ENCODE measurements around the gene PRKCD.
"Not testable (repeated sequence)": the region's sequence is repeated elsewhere in the genome, so short reads cannot be mapped to it uniquely, and the experiment has no call there.

Gene PRKCD

GRCh38 chr3:53147903-53148400, 13.1 kb upstream of the PRKCD start:
- Histone ChIP-seq H3K9me3 (ENCODE audit: control insufficient read depth, low read length) (no peaks in the 10 kb centered on the region), H3K36me3 (ENCODE audit: control insufficient read depth, insufficient read depth, low read length) (no peaks in the 10 kb centered on the region), H3K27ac (no peak overlapping the region), H3K9ac (no peak overlapping the region), H3K79me2 (peaks cover 4% of the 10 kb centered on the region), H3K4me1 (peaks cover 8% of the 10 kb centered on the region), H3K4me3 (ENCODE audit: low read depth, low read length) (no peak overlapping the region), H2AFZ (no peak overlapping the region), H3K27me3 (ENCODE audit: control insufficient read depth, insufficient read depth, low read length) (no peaks in the 10 kb centered on the region), H3K4me2 (ENCODE audit: low read length) (no peak overlapping the region)
- TF ChIP-seq CTCF (IDR thresholded peaks at IDR 0.05): no peak

- H3K4me3 ChIP-seq (ENCODE audit: low read depth, low read length): no peak overlapping the region
- no peaks in the 10 kb centered on the region for H3K36me3 ChIP-seq (ENCODE audit: control insufficient read depth, insufficient read depth, low read length)
- H3K4me2 ChIP-seq (ENCODE audit: low read length): no peak overlapping the region
- peaks cover 9% of the 10 kb centered on the region for H3K79me2 ChIP-seq
- peaks cover 15% of the 10 kb centered on the region for H3K4me1 ChIP-seq
- H3K9me3 ChIP-seq (ENCODE audit: control insufficient read depth, low read length): no peaks in the 10 kb centered on the region
- no peaks in the 10 kb centered on the region for H3K27me3 ChIP-seq (ENCODE audit: control insufficient read depth, insufficient read depth, low read length)
- H3K27ac ChIP-seq: no peak overlapping the region
- H2AFZ ChIP-seq: no peak overlapping the region
- no peak for TF ChIP-seq CTCF (IDR thresholded peaks at IDR 0.05)
- no peak overlapping the region for H3K9ac ChIP-seq
Observed at GRCh38 chr3:53149006-53149690, 11.9 kb upstream of the PRKCD start.

- no peaks in the 10 kb centered on the region for H3K9me3 ChIP-seq (ENCODE audit: control insufficient read depth, low read length)
- H3K4me1 ChIP-seq: peaks cover 20% of the 10 kb centered on the region
- H3K4me3 ChIP-seq (ENCODE audit: low read depth, low read length): no peak overlapping the region
- peaks cover 9% of the 10 kb centered on the region for H3K79me2 ChIP-seq
- H3K36me3 ChIP-seq (ENCODE audit: control insufficient read depth, insufficient read depth, low read length): no peaks in the 10 kb centered on the region
- H3K27ac ChIP-seq: no peak overlapping the region
- H3K4me2 ChIP-seq (ENCODE audit: low read length): no peak overlapping the region
- no peak for TF ChIP-seq CTCF (IDR thresholded peaks at IDR 0.05)
- H2AFZ ChIP-seq: no peak overlapping the region
- H3K27me3 ChIP-seq (ENCODE audit: control insufficient read depth, insufficient read depth, low read length): no peaks in the 10 kb centered on the region
- no peak overlapping the region for H3K9ac ChIP-seq
Observed at GRCh38 chr3:53149699-53150098, 11.3 kb upstream of the PRKCD start.

- Histone ChIP-seq H3K79me2 (peaks cover 9% of the 10 kb centered on the region), H3K4me3 (ENCODE audit: low read depth, low read length) (no peak overlapping the region), H3K27me3 (ENCODE audit: control insufficient read depth, insufficient read depth, low read length) (no peaks in the 10 kb centered on the region), H3K36me3 (ENCODE audit: control insufficient read depth, insufficient read depth, low read length) (no peaks in the 10 kb centered on the region), H3K27ac (no peak overlapping the region), H3K9me3 (ENCODE audit: control insufficient read depth, low read length) (no peaks in the 10 kb centered on the region), H2AFZ (peak overlapping the region; percentile 30), H3K9ac (no peak overlapping the region), H3K4me1 (peaks cover 28% of the 10 kb centered on the region), H3K4me2 (ENCODE audit: low read length) (no peak overlapping the region)
- no peak for TF ChIP-seq CTCF (IDR thresholded peaks at IDR 0.05)
Observed at GRCh38 chr3:53150247-53151085, 10.5 kb upstream of the PRKCD start.

- H3K4me1 ChIP-seq: peaks cover 33% of the 10 kb centered on the region
- H3K4me2 ChIP-seq (ENCODE audit: low read length): not testable (repeated sequence)
Observed at GRCh38 chr3:53151086-53151438, 9.9 kb upstream of the PRKCD start.

More at GRCh38 chr3:53151086-53151438, 9.9 kb upstream of the PRKCD start:
- not testable (repeated sequence) for H3K9me3 ChIP-seq (ENCODE audit: control insufficient read depth, low read length); H3K27me3 ChIP-seq (ENCODE audit: control insufficient read depth, insufficient read depth, low read length); H3K9ac ChIP-seq; H3K79me2 ChIP-seq; H2AFZ ChIP-seq; H3K4me3 ChIP-seq (ENCODE audit: low read depth, low read length); H3K27ac ChIP-seq; H3K36me3 ChIP-seq (ENCODE audit: control insufficient read depth, insufficient read depth, low read length)

Data from parathyroid adenoma (tissue), 2 donors.